Islet precursor cell (in vitro differentiated cells): ENCODE results near the gene C1QA.

Experiments used
- DNase-seq: peaks from one replicate; pipeline ENCODE4 v3.0.0-alpha.2; 2018

C1QA gene

DNA sequence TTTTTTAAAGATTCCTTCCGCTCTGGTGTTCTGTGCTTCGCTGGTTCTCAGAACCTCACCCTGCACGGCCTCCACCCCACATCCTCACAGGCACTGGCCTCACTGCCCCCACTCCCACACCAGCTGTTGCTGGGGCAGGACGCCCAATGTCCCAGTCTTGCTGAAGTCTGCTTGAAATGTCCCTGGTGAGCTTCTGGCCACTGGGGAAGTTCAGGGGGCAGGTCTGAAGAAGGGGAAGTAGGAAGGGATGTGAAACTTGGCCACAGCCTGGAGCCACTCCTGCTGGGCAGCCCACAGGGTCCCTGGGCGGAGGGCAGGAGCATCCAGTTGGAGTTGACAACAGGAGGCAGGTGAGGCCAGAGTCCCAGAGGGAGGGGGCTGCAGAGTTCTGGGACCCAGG, at the start of gene C1QA:
TSS of gene C1QA (plus strand) at position 276 of the 400 bp plus-strand sequence. CDS start 989 bp downstream, outside the sequence.
- DNase-seq = no peak

- DNase-seq = no peak
Measured at GRCh38 chr1:22587247-22587646, 49.2 kb upstream of the C1QA start.

DNA sequence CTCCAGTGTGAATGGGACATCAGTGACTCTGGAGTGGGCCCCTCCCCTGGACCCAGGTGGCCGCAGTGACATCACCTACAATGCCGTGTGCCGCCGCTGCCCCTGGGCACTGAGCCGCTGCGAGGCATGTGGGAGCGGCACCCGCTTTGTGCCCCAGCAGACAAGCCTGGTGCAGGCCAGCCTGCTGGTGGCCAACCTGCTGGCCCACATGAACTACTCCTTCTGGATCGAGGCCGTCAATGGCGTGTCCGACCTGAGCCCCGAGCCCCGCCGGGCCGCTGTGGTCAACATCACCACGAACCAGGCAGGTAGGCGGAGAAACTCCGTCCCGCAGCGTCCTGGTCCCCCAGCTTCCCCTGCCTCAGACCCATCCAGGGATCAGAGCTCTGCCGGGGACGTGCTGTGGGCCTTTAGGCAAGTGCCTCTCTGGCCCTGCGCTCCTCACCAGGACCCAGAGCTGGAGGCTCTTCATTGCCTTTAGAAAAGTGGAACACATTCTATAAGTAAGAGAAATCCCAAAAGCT, 47.5 kb upstream of the C1QA start:
- DNase-seq = no peak

GRCh38 chr1:22591576-22591975, 44.9 kb upstream of the C1QA start:
- DNase-seq = peak; percentile 68

DNA sequence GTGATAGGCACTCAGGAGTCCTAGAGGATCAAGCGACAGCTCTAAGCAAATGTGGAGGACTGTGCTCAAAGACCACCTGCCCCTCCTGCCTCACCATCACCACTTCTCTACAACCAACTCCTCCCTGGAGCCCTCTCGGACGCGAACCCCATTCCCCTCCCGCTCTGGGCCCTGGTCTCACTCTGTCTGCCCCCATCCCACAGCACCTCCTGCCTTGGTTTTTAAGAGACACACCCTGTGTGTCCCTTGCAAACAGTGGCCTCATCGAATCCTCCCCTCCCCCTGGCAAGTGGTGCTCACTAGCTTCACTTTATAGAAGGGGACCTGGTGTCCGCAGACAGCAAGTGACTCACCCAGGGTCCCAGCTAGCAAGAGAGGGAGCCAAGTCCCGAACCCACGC, 44.4 kb upstream of the C1QA start:
- no peak for DNase-seq

- peak; percentile 80 for DNase-seq
Measured at GRCh38 chr1:22592919-22593790, 43.3 kb upstream of the C1QA start.

- no peak for DNase-seq
Measured at GRCh38 chr1:22594396-22594795, 42.0 kb upstream of the C1QA start.

GRCh38 chr1:22595108-22595507, 41.3 kb upstream of the C1QA start:
- DNase-seq = no peak

DNA sequence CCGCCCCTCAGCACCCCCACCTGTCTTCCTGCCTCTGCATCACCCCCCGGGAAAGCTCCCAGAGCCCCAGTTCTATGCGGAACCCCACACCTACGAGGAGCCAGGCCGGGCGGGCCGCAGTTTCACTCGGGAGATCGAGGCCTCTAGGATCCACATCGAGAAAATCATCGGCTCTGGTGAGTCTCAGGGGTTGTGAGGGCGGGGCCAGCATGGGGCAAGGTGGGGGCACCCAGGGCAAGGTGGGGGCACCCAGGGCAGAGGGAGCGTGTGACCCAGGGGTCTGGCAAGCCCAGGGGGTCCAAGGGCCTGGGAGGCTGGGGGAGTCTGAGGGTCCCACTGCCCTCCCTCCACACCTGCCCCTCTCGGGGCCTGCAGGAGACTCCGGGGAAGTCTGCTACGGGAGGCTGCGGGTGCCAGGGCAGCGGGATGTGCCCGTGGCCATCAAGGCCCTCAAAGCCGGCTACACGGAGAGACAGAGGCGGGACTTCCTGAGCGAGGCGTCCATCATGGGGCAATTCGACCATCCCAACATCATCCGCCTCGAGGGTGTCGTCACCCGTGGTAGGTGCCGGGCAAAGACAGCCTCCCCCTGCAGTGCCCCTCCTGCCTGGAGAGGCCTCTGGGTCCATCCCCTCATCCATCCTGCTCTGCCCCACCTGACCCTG, 39.0 kb upstream of the C1QA start:
- no peak for DNase-seq

- DNase-seq = no peak
Measured at GRCh38 chr1:22597996-22598395, 38.4 kb upstream of the C1QA start.

DNA sequence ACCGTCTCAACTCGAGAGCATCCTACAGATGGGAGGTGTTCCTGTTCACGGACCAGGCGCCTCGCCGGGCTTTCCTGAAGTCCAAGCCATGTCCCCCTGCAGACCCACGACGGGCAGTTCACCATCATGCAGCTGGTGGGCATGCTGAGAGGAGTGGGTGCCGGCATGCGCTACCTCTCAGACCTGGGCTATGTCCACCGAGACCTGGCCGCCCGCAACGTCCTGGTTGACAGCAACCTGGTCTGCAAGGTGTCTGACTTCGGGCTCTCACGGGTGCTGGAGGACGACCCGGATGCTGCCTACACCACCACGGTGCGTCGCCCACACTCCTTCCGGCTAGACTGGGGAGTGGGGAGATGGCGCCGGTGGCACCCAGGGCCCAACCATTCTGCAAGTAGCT, 37.7 kb upstream of the C1QA start:
- DNase-seq = no peak

GRCh38 chr1:22600071-22600816, 36.2 kb upstream of the C1QA start:
- no peak for DNase-seq

DNA sequence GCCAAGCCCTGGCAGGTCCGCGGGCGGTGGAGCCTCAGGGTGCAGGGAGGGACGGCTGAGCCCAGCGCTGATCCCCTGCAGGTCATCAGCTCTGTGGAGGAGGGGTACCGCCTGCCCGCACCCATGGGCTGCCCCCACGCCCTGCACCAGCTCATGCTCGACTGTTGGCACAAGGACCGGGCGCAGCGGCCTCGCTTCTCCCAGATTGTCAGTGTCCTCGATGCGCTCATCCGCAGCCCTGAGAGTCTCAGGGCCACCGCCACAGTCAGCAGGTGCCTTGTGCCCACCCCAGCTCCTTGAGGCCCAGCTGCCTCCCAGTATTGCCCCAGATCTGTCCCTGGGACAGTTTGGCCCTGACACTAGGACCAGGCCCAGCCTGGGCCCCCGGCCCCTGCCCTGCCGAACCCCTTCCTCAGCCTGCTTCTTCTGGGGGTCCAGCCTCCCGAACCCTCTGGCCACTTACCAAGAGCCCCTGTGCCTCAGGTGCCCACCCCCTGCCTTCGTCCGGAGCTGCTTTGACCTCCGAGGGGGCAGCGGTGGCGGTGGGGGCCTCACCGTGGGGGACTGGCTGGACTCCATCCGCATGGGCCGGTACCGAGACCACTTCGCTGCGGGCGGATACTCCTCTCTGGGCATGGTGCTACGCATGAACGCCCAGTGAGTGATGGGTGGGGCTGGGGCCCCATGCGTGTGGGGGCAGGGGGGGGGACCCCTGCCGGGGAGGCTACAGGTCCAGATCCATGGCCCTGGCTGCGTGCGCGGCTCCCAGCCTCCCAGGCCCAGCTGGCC, 35.4 kb upstream of the C1QA start:
- DNase-seq = no peak

DNA sequence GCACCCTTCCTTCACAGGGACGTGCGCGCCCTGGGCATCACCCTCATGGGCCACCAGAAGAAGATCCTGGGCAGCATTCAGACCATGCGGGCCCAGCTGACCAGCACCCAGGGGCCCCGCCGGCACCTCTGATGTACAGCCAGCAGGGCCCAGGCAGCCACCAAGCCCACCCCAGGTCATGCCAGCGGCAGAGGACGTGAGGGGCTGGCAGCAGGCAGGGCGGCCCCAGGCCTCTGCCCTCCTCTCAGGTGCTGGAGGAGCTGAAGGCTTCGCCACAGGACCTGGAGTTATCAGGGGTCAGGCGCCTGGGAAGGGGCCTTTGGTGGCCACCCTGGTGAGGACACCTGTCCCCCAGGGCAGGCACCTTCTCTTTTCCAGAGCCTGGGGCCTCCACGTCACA, 34.8 kb upstream of the C1QA start:
- no peak for DNase-seq

- DNase-seq = no peak
Measured at GRCh38 chr1:22602060-22602740, 34.2 kb upstream of the C1QA start.

DNA sequence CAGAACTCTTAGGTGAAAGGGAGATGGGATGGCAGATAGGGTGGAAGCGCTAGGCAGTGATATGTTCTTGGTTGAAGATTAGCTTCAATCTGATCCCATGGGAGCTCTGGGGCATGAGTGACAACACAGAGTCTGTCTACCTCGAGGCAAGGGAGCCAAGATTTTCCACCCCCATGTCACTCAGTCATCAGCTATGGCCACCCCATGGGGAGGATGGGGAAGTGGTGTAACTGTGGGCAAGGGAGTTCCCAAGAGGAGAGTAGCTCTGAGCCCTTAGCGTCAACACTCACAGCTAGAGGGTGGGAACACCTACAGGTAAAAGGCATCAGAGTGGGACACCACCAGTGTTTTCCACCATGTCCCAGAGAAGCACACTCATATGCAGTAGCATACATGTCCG, 30.3 kb upstream of the C1QA start:
- no peak for DNase-seq

DNA sequence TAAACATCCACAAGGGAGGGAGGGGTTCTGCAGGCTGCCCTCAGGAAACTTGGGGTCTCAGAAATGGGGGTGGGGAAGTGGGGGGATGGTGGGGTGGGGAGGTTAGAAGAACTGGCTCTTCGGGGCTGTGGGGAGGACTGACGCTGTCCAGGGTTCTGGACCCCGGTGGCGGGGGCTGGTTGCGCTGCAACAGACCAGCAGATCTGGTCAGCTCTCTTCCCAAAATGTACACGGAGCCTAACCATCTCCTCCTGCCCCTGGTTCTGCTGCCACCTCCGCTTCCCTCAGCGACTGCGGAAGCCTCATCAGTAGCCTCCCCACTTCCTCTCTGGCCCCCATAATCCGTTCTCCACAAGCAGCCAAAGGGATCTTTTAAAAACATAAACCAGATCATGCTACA, 29.3 kb upstream of the C1QA start:
- DNase-seq = no peak

DNA sequence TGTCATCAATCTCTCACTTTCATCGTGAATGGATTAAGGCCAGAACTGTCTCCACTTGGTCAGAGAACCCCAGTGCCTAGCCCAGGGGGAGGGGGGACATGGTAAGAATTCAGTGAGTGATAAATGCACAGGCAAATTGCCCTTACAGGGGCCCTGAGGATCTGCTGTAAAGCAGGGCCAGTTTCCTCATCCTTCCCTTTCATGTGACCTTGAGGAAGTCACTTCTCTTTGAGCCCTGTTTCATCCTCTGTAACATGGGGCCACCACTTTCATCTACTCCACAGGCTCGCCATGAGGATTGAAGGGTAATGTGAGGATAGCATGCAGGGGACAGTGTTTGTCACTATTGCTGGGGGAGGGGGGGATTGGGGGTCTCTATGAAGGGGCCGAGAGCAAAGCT, 28.1 kb upstream of the C1QA start:
- no peak for DNase-seq

DNA sequence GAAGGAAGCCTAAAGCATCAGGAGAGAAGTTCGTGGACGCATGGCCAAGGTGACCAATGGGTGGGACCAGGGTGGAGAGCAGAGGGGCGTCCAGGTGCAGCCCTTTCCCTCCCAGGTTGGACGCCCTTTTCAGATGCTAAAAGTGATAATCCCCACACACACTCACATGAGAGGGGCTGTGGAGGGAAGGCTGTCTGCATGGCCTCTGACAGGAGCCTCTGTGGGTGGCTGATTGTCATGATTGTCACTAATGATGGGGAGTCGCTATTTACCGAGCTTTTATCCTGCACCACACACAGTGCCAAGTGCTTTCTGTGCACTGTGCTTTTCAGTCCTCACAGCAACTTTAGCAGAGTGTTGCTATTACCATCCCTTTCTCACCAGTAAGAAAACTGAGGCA, 27.1 kb upstream of the C1QA start:
- no peak for DNase-seq

DNA sequence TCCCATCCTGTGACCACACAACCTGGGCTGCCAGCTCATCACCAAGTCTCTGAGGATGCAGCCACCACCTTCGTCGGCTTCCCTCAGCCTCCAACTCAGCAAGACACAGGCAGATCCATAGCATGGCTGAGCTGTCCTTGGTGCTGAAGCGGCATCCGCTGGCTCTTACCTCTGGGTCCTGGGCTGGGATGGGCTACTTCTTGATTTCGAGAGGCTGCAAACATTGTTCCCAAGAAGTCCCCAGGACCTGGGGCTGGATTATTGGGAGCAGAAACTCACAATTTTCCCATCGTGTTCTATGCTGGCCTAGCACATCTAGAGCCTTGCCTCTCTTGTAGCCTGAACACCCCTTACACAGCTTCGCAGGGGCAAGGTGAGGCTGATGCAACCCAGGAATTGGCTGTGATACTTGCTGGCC, 24.9 kb upstream of the C1QA start:
- DNase-seq = peak; percentile 90

DNA sequence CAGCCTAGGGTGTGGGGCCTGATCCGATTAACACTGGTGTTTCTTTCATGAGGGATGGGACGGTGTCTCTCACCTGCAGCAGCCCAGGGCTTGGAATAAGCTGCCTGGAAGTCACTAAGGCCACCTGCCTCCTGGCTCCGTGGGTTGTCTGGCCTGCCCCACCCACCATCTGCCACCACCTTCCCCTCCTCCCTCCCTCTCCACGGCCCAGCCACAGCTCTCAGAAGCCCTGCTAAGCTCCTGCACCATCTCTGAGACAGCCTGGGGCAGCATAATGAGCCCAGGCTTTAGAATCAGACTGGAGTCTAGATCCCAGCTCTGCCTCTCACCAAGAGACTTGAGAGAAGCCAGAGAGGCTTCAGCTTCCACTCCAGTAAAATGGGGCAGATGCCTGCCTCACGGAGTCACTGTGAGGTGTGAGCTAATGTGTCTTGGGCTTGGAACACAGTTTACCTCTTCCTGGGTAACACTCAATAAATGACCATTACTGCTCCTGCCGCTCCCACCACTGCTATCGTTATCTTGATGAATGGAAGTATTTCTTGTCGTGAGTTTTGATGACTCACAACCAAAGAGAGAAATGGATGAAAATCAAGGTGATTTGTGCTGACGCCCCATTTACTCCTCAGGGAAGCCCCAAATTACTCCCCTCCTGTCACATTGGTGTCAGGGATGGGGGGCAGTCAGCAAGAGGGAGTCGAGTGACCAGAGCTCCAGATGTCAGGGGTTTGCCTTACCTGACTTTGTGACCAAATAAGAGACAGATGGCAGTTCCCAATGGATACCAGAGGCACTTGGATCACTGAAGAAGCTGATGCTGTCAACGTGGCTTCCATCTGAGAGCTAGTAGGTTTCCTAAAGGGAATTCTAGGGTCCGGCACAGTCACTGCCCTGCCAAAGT, 23.5 kb upstream of the C1QA start:
- DNase-seq = no peak
